IPS-11a (cell line): ENCODE data around the gene ABLIM2.

Experiments used
- H3K4me3 ChIP-seq: one replicate; pipeline ENCODE4 v1.5.1; 2013; ENCODE audit warnings: low read depth, low read length, control low read depth

Gene ABLIM2

GRCh38 chr4:8073206-8073863 is 85.3 kb downstream of the ABLIM2 start:
- no peak overlapping the region for H3K4me3 ChIP-seq

DNA sequence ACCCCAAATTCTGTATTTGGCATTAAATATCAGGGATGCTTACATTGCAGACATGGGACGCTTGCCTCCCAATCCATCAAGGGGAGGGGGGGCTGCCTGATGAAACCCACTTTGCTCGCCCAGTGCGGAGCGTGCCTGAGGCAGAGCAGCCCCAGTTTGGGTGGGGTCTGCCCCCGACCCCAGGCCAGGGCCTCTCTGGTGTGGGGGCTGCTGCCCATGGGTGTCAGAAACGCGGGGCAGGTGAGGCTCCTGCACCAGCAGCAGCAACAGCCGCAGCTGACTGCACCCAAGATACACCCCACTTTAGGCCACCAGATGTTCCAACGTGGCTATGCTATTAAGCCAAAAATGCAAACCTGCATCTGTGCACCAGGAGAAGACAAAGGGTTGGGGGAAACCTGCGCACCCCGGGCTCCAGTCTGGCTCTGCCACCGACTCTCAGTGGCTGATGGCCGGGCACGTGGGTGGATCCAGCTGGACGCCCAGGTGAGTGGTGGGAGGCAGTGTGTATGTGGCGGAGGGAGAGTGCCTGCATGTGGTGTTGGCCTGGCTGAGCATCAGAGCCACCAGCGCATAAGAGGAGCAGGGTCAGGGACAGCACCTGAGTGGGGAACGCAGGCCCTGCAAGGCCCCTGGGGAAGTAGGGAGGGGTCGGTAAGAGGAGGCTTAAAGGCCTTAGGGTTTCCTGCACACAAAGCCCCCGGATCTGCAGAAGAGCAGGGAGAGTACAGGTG is 86.2 kb downstream of the ABLIM2 start:
- no peak overlapping the region for H3K4me3 ChIP-seq

- H3K4me3 ChIP-seq = no peak overlapping the region
Measured at GRCh38 chr4:8071766-8072165, 86.8 kb downstream of the ABLIM2 start.

DNA sequence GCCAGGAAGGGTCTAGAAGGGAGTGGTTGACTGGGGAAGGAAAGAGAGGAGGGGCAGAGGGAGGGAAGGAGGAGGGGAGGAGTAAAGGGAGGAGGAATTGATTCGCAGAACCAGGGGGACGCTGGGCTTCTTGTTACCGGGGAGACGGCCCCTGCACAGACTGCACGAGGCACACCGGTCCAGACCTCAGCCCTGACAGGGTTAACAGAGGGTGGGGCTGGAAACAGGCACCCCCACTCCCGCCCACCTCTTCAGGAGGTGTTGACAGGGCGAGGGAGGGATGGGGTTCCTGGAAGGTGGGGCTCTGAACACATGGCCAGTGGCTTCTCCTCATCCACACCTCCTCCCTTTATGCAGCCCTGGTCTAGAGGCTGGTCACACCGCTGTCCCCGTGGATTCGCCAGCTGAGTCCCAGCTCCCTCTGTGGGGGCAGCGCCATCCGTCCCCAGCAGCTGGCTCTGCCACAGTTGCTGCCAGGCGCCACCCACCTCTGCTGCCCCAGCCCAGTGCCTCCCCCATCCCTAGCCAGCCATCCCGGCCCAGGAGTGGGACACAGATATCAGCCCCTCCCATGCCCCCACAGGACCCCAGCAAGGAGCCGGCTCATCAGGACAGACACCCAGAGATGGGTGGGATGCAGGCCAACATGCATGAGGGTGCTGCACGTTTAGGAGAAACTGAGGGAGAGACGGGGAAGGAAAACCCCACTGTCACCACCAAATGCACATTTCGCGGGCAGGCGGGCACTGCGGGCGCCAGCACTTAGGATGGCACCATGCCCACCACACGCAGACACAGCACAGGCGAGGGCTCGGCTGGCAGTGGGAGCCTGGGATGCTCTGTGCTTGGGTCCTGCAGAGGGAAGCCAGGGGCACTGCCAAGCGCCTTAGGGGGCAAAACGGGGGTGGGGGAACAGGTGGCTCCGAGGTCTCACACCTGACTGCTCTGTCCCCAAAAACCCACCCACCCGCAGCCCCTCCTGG is 87.6 kb downstream of the ABLIM2 start:
- H3K4me3 ChIP-seq = no peak overlapping the region

DNA sequence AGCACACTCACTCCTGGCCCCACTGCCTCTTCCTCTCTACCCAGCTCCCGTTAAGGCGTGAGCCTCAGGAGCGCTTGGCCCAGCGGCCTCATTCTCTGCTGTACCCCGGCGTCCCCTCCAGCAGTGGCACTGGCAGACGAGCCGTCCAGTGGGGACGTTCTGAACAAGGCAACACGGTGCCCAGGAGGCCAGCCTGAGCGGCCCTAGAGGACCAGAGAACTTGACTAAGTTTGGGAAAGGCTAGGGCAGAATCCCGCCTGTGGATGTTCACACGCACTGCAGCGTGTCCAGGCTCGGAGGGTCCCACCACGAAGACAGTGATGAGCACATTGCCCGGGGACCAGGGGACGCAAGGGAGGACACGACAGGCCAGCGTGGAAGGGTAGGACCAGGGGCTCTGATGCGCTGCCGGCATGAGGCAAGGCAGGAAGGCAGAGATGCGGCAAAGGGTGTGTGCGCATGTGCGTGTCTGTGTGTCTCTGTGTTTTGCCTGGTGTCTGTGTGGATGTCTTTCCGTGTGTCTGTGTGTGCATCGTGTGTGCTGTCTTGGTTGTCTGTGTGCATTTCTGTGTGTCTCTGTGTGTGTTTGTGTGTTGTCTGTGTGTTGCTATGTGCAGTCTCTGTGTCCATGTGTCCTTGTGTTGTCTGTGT is 89.4 kb downstream of the ABLIM2 start:
- H3K4me3 ChIP-seq = no peak overlapping the region

DNA sequence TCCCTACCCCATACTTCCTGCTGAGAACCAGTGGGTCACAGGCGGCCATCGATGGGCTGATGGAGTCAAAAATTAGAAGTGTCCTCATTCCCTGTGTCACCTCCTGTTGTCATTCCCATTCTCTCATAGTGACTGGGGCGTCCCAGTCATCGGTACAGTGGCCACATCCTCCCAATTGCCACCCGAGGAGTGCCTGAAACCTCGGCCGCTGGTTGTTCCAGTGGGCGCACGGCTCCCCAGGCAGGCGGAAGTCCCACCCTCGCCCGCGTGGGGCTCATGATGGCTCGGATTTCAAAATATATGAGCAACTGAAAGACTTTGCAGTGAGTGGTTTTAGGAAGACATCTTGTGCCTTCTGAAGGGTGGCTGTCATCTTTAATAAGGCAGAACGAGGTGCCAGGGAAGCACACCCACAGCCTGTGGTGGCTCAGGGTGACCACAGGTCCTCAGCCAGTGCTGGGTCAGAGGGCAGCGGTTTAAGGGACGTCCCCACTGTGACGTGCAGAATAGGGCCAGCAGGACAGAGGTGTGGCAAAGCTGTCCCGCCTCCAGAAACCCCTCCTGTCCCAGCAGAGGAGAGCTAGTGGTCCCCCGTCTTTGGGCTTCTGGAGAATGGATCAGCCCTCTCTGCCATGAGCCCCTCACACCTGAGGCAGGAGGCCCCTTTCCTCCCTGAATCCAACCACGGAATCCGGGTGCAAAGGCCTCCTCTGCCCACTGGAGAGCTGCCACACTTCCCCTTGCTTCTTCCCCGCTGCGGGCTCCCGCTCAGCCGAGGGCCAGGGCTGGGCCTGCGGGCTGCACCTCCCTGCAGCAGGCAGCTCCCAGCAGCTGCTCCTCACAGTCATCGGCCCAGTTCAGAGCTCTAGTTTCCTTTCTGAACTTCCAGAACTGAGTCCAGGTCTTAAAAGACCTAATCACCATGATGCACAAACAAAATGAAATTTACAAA is 90.4 kb downstream of the ABLIM2 start:
- H3K4me3 ChIP-seq = no peak overlapping the region

DNA sequence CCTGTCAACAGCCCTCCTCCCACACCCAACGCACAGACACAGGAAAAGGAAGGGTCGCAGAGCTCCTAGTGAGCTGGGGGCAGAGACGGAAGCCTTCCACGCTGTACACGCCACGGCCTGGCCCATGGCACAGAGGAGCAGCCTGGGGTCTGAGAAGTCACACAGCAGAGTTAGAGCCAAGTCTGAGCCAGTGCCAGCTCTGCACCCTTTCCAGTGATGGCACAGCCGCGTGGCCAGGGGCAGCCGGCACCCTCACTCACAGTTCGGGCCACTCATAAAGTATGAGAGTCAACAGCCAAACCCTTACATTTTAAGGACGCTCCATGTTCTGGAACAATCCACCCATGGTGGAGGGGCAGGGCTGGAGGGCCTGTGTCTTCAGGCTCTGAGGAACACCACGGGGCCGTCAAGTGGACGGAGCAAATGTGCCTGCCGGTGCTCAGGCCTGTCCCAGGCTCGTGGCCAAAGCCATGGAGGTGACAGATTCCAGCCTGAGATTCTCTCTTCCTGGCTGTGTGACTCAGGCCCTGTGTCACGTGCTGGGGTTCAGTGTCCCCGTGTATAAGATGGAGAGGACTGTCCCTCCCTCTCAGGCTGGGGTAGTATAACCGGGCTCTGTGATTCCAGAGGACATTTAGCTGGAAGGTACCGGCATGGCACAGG is 91.2 kb downstream of the ABLIM2 start:
- H3K4me3 ChIP-seq = no peak overlapping the region

GRCh38 chr4:8066336-8066931 is 92.2 kb downstream of the ABLIM2 start:
- no peak overlapping the region for H3K4me3 ChIP-seq

GRCh38 chr4:8063974-8064563 is 94.5 kb downstream of the ABLIM2 start:
- no peak overlapping the region for H3K4me3 ChIP-seq

GRCh38 chr4:8061573-8061972 is 97.0 kb downstream of the ABLIM2 start:
- H3K4me3 ChIP-seq = no peak overlapping the region

DNA sequence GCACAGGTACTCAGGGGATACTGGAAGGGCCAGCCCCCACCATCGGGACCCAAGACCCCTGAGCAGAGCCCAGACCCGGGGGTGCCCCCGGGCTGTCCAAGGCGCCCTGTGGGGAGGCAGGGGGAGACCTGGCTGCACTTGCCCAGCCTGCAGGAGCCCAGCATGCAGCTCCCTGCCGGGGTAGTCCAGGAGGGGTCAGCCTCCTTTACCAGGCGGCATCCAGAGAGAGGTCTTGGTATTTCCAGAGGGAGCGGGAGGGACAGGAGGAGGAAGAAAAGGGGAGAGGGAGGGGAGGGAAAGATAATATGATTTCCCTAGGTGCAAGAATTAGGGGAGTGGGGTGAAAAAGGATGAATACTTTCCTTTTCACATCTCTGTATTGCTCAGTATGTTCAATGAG is 97.5 kb downstream of the ABLIM2 start:
- no peak overlapping the region for H3K4me3 ChIP-seq

- no peak overlapping the region for H3K4me3 ChIP-seq
Measured at GRCh38 chr4:8060632-8061031, 98.0 kb downstream of the ABLIM2 start.

DNA sequence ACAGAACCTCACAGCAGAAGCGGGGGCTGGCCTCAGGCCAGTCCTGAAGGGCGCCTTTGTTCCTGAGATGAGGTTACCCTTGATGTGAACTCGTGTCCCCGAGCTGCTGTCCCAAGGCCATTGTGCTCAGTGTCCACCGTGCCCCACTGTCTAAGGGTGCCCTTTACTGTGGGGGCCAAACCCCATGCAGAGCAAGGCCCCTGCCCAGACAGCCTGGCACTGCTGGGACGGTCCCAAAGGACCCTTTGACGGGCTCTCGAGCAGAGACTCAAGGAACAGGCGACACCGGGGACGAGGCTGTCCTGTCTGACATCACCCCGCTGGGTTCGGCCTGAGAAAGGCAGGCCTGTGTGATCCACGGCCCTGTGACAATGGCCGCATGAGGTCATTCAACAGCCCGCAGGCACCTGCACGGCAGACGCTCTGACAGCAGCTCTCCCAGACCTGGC is 100.6 kb downstream of the ABLIM2 start:
- H3K4me3 ChIP-seq = no peak overlapping the region

DNA sequence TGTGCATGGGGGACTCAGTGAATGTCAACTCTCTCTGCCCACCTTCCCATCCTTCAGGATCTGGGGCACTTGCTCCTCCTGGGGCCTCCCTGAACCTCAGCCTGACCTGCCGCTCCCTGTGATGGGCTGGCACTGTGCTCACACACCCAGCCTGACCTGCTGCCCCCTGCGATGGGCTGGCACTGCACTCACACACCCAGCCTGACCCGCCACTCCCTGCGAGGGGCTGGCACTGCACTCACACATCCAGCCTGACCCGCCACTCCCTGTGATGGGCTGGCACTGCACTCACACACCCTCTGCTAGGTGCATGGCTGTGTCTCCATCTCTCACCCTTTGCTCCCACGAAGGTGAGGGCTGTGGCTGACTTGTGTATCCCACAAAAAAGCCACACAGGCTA is 103.4 kb downstream of the ABLIM2 start:
- no peak overlapping the region for H3K4me3 ChIP-seq

GRCh38 chr4:8053688-8054449 is 104.7 kb downstream of the ABLIM2 start:
- H3K4me3 ChIP-seq = no peak overlapping the region

- no peak overlapping the region for H3K4me3 ChIP-seq
Measured at GRCh38 chr4:8052160-8052691, 106.4 kb downstream of the ABLIM2 start.

DNA sequence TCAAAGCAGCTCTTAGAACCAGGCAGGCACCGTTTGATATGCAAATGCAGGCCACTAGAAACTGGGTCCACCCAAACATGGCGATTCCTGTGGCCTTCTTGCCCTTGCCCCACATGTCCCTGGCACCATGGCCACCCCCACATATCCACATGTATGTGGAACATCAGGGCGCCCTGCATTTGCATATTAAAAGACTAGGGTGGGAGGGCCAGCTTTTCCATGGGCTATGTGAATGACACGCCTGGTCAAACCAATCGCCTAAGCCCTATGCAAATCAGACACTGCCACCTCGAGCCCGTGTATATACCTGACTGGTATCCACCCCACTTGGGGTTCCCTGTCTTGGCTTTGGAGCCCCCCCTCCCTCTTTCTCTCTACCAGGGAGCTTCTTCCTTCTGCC is 107.0 kb downstream of the ABLIM2 start:
- no peak overlapping the region for H3K4me3 ChIP-seq
